D721Med (cell line): Measurements from ENCODE around the gene ASPRV1.

ENCODE experiments used
- DNase-seq: peaks from one replicate; pipeline ENCODE4 v3.0.0; 2011; ENCODE audit warnings: low spot score; ENCODE audit not compliant: insufficient read length
- FAIRE-seq: peaks from 2 replicates; lab custom pipeline; 2011; peaks lifted over from hg19 to GRCh38; lab: Jason Lieb, UNC
- TF ChIP-seq, protein P1 (sequence below): IDR thresholded peaks from 2 replicates; pipeline ENCODE4 v1.5.1; 2012; ENCODE audit warnings: mild to moderate bottlenecking, control low read depth; ENCODE audit not compliant: insufficient read depth; ENCODE audit errors: missing control alignments

Gene ASPRV1

DNA sequence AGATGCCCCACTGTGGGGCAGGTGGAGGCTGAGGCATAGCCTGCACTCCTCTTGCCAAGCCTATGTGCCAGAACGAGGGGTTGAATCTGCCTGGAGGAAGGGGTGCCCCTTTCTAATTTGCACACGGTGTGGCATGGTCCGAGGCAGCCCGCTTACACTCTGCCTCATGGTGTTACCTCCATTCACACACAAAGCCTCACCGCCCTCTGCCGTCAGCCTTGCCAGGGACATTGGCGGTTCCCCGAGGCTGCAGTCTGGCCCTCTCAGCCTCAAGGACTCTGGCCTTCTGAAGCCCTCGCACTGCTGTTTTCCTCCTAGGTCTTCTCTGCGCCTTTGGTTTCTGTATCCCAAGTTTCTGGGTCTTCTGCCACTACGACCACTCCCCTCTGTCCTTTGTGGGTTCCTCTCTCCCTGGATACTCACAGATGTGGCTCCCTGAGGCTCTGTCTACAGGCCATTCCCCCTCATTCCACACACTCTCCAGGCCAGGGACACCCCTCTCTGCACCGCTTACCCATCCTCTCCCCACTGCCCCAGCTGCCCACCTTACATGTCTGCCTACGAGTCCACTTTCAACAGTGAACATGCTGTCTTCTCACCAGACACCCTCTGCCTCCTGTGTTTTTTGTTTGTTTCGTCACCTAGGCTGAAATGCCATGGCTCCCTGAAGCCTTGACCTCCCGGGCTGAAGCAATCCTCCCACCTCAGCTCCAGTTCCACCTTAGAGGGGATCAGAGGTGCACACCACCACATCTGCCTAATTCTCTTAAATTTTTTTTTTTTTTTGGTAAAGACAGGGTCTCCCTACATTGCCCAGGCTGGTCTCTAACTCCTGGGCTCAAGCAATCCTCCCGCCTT lies 7.9 kb upstream of the ASPRV1 start:
- TF ChIP-seq, protein P1, sequence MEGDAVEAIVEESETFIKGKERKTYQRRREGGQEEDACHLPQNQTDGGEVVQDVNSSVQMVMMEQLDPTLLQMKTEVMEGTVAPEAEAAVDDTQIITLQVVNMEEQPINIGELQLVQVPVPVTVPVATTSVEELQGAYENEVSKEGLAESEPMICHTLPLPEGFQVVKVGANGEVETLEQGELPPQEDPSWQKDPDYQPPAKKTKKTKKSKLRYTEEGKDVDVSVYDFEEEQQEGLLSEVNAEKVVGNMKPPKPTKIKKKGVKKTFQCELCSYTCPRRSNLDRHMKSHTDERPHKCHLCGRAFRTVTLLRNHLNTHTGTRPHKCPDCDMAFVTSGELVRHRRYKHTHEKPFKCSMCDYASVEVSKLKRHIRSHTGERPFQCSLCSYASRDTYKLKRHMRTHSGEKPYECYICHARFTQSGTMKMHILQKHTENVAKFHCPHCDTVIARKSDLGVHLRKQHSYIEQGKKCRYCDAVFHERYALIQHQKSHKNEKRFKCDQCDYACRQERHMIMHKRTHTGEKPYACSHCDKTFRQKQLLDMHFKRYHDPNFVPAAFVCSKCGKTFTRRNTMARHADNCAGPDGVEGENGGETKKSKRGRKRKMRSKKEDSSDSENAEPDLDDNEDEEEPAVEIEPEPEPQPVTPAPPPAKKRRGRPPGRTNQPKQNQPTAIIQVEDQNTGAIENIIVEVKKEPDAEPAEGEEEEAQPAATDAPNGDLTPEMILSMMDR: no peak
- DNase-seq (no peak), FAIRE-seq (no peak)

DNA sequence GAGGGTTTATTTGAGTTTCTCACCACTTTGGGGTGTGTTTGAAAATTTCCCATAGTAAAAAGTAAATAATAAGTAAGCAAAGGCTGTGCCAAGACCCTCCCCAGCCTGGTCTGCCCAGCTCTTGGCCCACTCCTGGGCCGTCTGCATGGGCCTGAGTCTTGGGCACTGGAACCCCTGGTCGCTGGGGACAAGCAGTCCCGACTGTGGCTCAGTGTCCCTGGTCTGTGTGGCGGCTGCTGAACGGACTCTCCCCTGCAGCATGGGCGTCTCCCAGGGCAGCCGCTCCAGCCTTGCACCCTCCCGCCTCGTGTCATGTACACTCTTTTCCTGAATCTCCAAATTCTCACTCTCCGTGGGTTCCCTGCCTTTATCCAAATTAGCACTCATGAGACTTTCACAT lies 7.2 kb upstream of the ASPRV1 start:
- no peak for DNase-seq
- no peak for FAIRE-seq
- TF ChIP-seq, protein P1: no peak

DNA sequence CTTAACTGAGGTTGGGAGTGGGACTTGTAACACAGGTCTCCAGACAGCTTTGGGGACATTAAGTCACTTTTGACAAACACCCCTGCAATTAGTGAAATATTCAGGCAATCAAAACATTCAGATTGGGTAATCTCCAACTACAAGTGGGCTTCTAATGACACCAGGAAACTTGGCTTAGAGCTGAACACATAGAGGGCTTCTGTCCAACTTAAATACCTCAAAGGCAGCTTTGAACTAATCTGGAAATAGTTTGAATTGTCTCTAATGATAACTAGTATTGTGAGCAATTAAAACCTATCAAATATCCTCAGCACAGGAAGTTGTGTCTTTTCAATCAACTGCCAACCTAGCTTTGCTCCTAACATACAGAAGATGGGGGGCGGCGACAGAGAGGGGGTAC lies 5.1 kb upstream of the ASPRV1 start:
- DNase-seq: no peak
- TF ChIP-seq, protein P1: no peak
- no peak for FAIRE-seq

DNA sequence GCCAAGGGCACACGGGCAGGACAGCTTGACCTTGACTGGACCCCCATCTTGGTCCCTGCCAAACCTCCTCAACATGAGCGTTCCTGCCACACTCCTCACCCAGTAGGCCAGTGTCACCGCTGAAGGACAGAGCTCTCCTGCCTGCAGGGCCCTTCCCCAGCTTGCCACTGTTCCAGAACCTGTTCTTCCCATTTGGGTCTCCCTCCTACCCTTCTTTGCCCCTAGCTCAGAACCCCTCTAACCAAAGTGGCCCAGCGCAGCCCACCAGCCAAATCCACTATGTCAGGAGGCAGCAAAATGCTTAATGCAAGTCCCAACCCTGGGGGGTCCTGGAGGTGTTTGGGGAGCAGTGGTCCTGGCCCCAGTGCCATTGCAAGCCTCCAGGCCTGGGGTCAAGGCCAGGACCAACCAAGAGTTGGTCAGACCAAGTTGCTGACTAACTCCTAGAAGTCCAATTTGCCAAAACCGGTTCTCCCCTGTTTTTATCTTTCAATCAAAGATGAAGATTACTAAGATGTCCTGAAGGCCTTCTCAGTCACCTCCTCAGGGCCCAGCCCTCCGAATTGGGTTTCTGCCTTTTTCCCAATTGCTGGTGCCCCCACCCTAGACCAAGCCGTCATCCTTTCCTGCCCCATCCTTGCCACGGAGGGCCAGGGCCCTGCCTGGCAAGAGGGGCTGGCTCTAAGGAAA lies 4.5 kb upstream of the ASPRV1 start:
- no peak for FAIRE-seq
- TF ChIP-seq, protein P1: no peak

DNA sequence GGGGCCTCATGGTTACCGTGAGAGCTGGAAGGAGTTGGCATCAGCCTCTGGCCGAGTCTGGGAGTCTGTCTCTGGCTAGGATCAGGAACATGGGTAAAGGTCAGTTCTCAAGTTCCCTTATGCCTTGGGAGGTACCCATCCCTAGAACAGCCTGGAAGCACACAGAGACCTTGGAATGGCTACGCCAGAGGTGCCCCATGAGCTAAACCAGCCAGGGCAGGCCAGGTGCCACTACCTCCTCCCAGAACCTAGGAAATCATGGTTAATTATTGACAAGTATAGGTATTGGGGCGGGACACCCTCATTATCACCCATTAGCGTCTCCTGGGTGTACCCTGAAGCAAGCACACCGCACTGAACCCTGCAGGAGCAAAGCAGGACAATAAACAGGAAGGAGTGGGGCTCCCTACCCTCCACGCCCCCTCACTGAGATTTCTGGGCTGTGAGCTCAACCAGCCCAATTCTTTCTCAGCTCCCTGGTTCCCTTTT lies 3.0 kb upstream of the ASPRV1 start:
- TF ChIP-seq, protein P1: no peak
- FAIRE-seq (no peak), DNase-seq (no peak)

More for the DNA sequence above, 4.5 kb upstream of the ASPRV1 start:
- DNase-seq: no peak

DNA sequence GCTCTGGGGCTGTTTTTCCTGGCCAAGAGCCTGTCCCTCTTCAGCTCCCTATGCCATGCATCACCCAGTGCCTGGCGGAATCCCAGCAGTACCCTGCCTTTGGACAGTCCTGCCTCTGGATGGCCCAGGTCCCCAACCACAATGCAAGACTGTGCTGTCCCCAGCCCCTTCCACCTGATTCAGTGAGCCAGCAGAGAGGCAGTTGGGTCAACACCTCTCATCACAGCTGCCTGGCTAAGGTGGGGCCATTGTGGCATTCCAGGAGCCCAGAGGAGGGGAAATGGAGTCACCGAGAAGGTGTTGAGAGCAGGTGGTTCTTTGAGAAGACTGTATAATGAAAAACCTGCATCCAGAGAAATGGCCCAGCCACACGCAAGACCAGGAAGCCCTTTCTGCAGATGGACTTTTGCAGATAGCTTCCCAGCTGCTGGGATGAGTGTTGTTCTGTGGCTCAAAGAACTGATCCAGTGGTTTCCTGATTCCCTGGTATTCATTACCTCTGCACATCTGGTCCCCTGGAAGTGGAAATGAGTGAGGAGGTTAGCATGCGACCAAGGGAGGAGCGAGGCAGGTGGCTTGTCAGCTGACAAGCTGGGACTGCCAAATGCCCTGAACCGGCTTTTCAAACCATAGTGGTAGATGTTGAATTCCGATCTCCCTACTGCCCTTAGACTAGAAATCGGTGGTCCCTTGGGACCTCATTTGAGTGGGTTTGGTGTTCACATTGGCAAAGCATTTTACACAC lies 1.7 kb upstream of the ASPRV1 start:
- FAIRE-seq (no peak), DNase-seq (no peak)
- TF ChIP-seq, protein P1: no peak
